GM21737 (cell line): ENCODE results near the gene HOXB3.

Experiments used
- ATAC-seq: cut with Tn5 transposase; IDR thresholded peaks from one replicate; pipeline ENCODE4 v1.9.1; 2021; ENCODE audit warnings: mild to moderate bottlenecking, moderate library complexity; ENCODE audit not compliant: unreplicated experiment

HOXB3 gene

GRCh38 chr17:48626245-48627117 is 36.4 kb upstream of the HOXB3 start, which contains the start of gene HOXB9:
TSS of gene HOXB9 (minus strand) at chr17:48626358. CDS start at chr17:48626269, 89 bp downstream.
- no peak for ATAC-seq

- no peak for ATAC-seq
Observed at GRCh38 chr17:48625495-48626244, 35.6 kb upstream of the HOXB3 start.

- no peak for ATAC-seq
Observed at GRCh38 chr17:48624544-48625494, 34.8 kb upstream of the HOXB3 start.

GRCh38 chr17:48624118-48624517 is 34.1 kb upstream of the HOXB3 start:
- no peak for ATAC-seq

- no peak for ATAC-seq
Observed at GRCh38 chr17:48623583-48623982, 33.5 kb upstream of the HOXB3 start.

- ATAC-seq = no peak
Observed at GRCh38 chr17:48622857-48623256, 32.8 kb upstream of the HOXB3 start.

GRCh38 chr17:48621410-48622392 is 31.7 kb upstream of the HOXB3 start:
- no peak for ATAC-seq

- no peak for ATAC-seq
Observed at GRCh38 chr17:48620461-48621139, 30.6 kb upstream of the HOXB3 start.

GRCh38 chr17:48619826-48620449 is 29.9 kb upstream of the HOXB3 start:
- ATAC-seq = no peak

- ATAC-seq = no peak
Observed at GRCh38 chr17:48618256-48618896, 28.3 kb upstream of the HOXB3 start.

- ATAC-seq = no peak
Observed at GRCh38 chr17:48617471-48618255, 27.6 kb upstream of the HOXB3 start.

- no peak for ATAC-seq
Observed at GRCh38 chr17:48616717-48617470, 26.9 kb upstream of the HOXB3 start.

GRCh38 chr17:48615963-48616716 is 26.1 kb upstream of the HOXB3 start:
- ATAC-seq = no peak

GRCh38 chr17:48615047-48615962 is 25.3 kb upstream of the HOXB3 start, which contains the start of gene HOXB8:
TSS of gene HOXB8 (minus strand) at chr17:48615292. CDS start at chr17:48614704, 588 bp downstream.
- no peak for ATAC-seq
